HAP-1 (cell line): ENCODE data around the gene KCNAB3.

Experiments
- DNase-seq, 2 experiments: peaks; one replicate each; pipeline ENCODE4 v3.0.0-alpha.2; 2016 to 2020; ENCODE audit warnings: low spot score in 2 of 2
- H3K27me3 ChIP-seq: fragments of 250-450 bp; sonication (Bioruptor Pico); 2 replicates; pipeline ENCODE4 v1.5.1; 2020; ENCODE audit warnings: low read depth, mild to moderate bottlenecking, moderate library complexity
- H3K36me3 ChIP-seq: fragments of 250-450 bp; sonication (Bioruptor Pico); replicated peaks from 2 replicates; pipeline ENCODE4 v1.5.1; 2020; ENCODE audit warnings: mild to moderate bottlenecking
- H3K4me1 ChIP-seq: fragments of 250-450 bp; sonication (Bioruptor Pico); 2 replicates; pipeline ENCODE4 v1.5.1; 2020; ENCODE audit warnings: mild to moderate bottlenecking
- H3K4me3 ChIP-seq: fragments of 250-450 bp; sonication (Bioruptor Pico); 2 replicates; pipeline ENCODE4 v1.5.1; 2020; ENCODE audit warnings: mild to moderate bottlenecking, moderate library complexity
- H3K9me3 ChIP-seq: fragments of 250-450 bp; sonication (Bioruptor Pico); 2 replicates; pipeline ENCODE4 v1.5.1; 2020; ENCODE audit warnings: mild to moderate bottlenecking, moderate library complexity
- in situ Hi-C: fragments of 300-500 bp; cut with MboI; formaldehyde crosslinking; loops from 3 replicates; pipeline ENCODE4 v1.14.3; 2020; ENCODE audit warnings: low sequenced_read_pairs, inconsistent platforms, mixed read lengths

The KCNAB3 gene

DNA sequence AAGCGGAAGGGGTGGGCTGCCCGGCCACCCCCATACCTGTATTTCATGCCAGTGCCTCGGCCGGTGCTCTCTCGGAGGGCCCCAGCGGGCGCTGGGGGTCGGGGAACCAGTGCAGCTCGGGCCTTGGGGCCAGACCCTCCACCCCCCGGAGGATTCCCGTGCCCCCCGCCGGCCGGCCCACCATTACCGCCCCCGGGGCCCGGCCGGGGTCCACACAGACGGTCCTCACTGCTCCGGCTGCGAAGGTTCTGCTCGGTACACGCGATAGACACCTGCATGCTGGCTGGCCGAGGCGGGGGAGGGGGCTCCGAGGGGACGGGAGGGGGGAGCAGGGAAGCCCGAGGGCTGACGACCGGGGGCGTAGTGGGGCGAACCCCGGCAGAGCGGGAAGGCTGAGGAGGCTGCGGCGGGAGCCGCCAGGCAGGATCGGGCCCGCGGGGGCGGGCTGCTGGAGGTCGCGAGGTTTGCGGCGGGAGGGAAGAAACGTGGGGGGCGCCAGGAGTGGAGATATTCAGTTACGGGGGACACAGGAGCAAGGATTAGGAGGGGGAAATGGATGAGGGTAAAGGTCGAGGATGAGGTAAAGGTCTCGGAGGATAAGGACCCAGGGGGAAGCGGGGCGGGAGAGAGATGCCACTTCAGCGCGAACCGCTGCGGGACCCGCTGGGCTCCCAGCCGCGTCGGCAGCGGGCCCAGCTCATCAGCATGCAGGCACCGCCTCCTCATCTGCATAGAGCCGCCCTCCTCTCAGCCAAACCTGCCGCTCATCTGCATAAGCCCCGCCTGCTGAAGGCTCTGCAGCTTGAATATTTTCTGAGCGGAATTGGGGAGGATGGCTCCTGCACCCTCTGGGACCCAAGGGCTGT lies at the start of gene KCNAB3:
Gene KCNAB3, minus strand, starts transcription at position 699 of the 866 bp plus-strand sequence. Its CDS starts 421 bp downstream, at position 278.
- no peaks in the 10 kb centered on the region for H3K9me3 ChIP-seq
- peaks cover 10% of the 10 kb centered on the region for H3K36me3 ChIP-seq
- no peaks in the 10 kb centered on the region for H3K27me3 ChIP-seq
- in situ Hi-C loops: loop anchor here (5.0 kb wide), 1 partner anchor 58 kb away; no protein-coding TSS in a partner anchor
- DNase-seq: peak in 1 of 2 experiments; percentile 27
- no peak within 1 kb of the TSS for H3K4me3 ChIP-seq
- peaks cover 13% of the 10 kb centered on the region for H3K4me1 ChIP-seq

DNA sequence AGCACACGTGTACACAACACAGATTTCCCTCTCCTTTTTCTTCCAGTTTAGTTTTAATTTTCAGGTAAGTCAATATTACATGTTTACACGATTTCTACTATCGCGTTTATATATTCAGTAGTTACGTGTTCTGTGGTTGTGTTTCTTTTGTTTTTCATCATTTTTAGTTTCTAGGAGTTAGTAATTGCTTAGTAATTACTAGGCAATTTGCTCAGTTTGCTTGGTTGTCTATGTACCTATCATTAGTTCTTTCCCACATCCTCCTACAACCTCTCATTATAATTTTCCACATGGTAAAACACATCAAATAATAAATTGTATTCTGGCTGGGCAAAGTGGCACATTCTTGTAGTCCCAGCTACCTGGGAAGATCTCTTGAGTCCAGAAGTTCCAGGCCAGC lies 48.1 kb upstream of the KCNAB3 start:
- in situ Hi-C loops: no loop called here
- H3K4me3 ChIP-seq: no peak overlapping the region
- DNase-seq: no peak

GRCh38 chr17:7977039-7977438 lies 47.4 kb upstream of the KCNAB3 start:
- Histone ChIP-seq H3K4me1 (no peaks in the 10 kb centered on the region), H3K9me3 (peaks cover 7% of the 10 kb centered on the region; the same call in 1 of the 2 replicates), H3K4me3 (no peak overlapping the region), H3K27me3 (peaks cover under 1% of the 10 kb centered on the region; the same call in 1 of the 2 replicates), H3K36me3 (no peaks in the 10 kb centered on the region)
- in situ Hi-C loops: no loop called here
- no peak for DNase-seq

More for the DNA sequence above, 48.1 kb upstream of the KCNAB3 start:
- H3K4me1 ChIP-seq: no peaks in the 10 kb centered on the region
- H3K36me3 ChIP-seq: no peaks in the 10 kb centered on the region
- peaks cover 7% of the 10 kb centered on the region; the same call in 1 of the 2 replicates for H3K9me3 ChIP-seq
- peaks cover 5% of the 10 kb centered on the region; the same call in 1 of the 2 replicates for H3K27me3 ChIP-seq

- no peak overlapping the region for H3K4me3 ChIP-seq
- in situ Hi-C loops: no loop called here
- no peaks in the 10 kb centered on the region for H3K36me3 ChIP-seq
- H3K27me3 ChIP-seq: no peaks in the 10 kb centered on the region; the same call in 1 of the 2 replicates
- H3K9me3 ChIP-seq: peaks cover 7% of the 10 kb centered on the region; the same call in 1 of the 2 replicates
- no peak for DNase-seq
- H3K4me1 ChIP-seq: no peaks in the 10 kb centered on the region
Measured at GRCh38 chr17:7974638-7975131, 45.0 kb upstream of the KCNAB3 start.

DNA sequence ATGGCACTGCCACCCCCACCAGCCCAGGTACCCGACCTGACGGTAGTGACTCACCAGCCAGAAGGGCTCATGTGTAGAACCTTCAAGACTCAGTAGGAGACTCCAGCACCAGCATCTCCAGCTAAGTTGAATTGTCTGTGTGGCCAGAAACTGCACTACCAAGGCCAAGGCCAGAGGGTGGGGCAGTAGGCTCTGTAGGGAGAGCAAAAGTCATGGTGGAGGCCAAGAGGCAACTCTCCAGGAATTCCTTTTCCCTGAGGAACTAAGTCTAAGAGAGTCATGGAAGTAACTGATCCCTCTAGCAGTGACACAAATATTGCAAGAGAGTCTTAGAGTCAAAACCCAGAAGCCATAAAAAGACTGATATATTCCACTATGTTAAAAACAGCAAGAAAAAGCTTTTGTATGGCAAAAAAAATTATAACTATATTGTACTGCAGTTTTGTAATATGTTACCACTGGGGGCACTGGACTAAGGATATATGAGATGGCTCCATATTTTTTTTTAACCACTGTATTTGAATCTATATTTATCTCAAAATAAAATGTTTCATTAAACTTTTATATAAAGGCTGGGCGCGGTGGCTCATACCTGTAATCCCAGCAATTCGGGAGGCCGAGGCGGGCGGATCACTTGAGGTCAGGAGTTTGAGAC lies 42.6 kb upstream of the KCNAB3 start:
- Histone ChIP-seq H3K36me3 (no peaks in the 10 kb centered on the region), H3K27me3 (no peaks in the 10 kb centered on the region; the same call in 1 of the 2 replicates), H3K4me3 (no peak overlapping the region), H3K9me3 (peaks cover 7% of the 10 kb centered on the region; the same call in 1 of the 2 replicates), H3K4me1 (no peaks in the 10 kb centered on the region)
- DNase-seq: no peak
- in situ Hi-C loops: no loop called here

GRCh38 chr17:7971651-7972050 lies 42.0 kb upstream of the KCNAB3 start:
- Histone ChIP-seq H3K27me3 (no peaks in the 10 kb centered on the region; the same call in 1 of the 2 replicates), H3K4me3 (no peak overlapping the region), H3K9me3 (peaks cover 7% of the 10 kb centered on the region; the same call in 1 of the 2 replicates), H3K36me3 (no peaks in the 10 kb centered on the region), H3K4me1 (no peaks in the 10 kb centered on the region)
- DNase-seq: no peak
- in situ Hi-C loops: no loop called here

GRCh38 chr17:7969433-7969832 lies 39.8 kb upstream of the KCNAB3 start:
- no peaks in the 10 kb centered on the region; the same call in 1 of the 2 replicates for H3K27me3 ChIP-seq
- no peak for DNase-seq
- in situ Hi-C loops: no loop called here
- no peaks in the 10 kb centered on the region for H3K36me3 ChIP-seq
- H3K4me1 ChIP-seq: peaks cover 8% of the 10 kb centered on the region
- H3K4me3 ChIP-seq: no peak overlapping the region
- H3K9me3 ChIP-seq: no peaks in the 10 kb centered on the region; the same call in 1 of the 2 replicates

DNA sequence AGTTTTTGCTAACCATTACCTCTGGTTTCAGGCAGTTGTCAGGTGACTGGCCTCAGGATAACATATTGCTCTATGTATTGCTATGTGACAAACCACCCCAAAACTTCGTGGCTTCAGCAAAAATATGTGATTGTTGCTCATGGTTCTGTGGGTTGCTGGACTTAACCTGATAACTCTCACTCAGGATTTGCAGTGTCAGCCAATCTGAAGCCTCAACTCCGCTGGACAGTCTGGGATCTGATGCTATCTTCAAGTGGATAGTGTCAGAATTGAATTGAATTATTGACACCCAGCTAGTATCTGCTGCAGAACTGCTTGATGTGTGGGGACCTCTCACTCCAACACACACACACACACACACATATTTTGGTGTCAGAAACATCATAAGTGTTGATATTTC lies 38.1 kb upstream of the KCNAB3 start:
- H3K4me1 ChIP-seq: peaks cover 8% of the 10 kb centered on the region

DNA sequence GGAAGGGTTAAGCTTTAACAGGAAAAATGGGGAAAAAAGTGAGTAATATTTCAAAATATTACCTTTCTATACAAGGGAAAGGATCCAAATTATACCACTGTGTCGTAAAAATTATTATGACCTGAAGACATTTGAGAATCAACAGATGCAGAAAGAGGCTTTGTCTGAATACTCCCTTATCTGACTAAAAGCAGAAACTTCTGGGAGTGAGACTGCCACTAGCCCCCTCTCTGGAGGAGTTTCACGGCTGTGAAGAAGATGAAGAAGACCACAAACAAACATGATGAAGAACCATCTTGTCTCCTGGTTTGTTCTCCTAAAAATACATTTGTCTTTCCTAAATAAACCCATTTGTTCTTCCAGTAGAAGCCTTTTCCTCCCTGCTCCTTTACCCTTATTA lies 31.8 kb upstream of the KCNAB3 start:
- no peaks in the 10 kb centered on the region for H3K9me3 ChIP-seq
- no peaks in the 10 kb centered on the region for H3K36me3 ChIP-seq
- no peak for DNase-seq
- in situ Hi-C loops: no loop called here
- H3K4me1 ChIP-seq: peaks cover 14% of the 10 kb centered on the region
- H3K27me3 ChIP-seq: no peaks in the 10 kb centered on the region
- no peak overlapping the region for H3K4me3 ChIP-seq

More for the DNA sequence above, 38.1 kb upstream of the KCNAB3 start:
- in situ Hi-C loops: no loop called here
- Histone ChIP-seq H3K4me3 (no peak overlapping the region), H3K9me3 (no peaks in the 10 kb centered on the region), H3K27me3 (no peaks in the 10 kb centered on the region; the same call in 1 of the 2 replicates), H3K36me3 (no peaks in the 10 kb centered on the region)
- no peak for DNase-seq

- in situ Hi-C loops: no loop called here
- H3K9me3 ChIP-seq: no peaks in the 10 kb centered on the region
- H3K27me3 ChIP-seq: no peaks in the 10 kb centered on the region
- DNase-seq: no peak
- H3K4me1 ChIP-seq: peaks cover 6% of the 10 kb centered on the region
- no peaks in the 10 kb centered on the region for H3K36me3 ChIP-seq
- no peak overlapping the region for H3K4me3 ChIP-seq
Measured at GRCh38 chr17:7959503-7960253, 30.0 kb upstream of the KCNAB3 start.

GRCh38 chr17:7956228-7956965 lies 26.7 kb upstream of the KCNAB3 start:
- no peak for DNase-seq
- Histone ChIP-seq H3K9me3 (no peaks in the 10 kb centered on the region), H3K36me3 (no peaks in the 10 kb centered on the region), H3K27me3 (no peaks in the 10 kb centered on the region), H3K4me1 (no peaks in the 10 kb centered on the region), H3K4me3 (no peak overlapping the region)
- in situ Hi-C loops: no loop called here

GRCh38 chr17:7955414-7956227 lies 26.0 kb upstream of the KCNAB3 start:
- DNase-seq: no peak
- H3K27me3 ChIP-seq: no peaks in the 10 kb centered on the region
- H3K4me1 ChIP-seq: no peaks in the 10 kb centered on the region
- no peaks in the 10 kb centered on the region; the same call in 1 of the 2 replicates for H3K36me3 ChIP-seq
- H3K9me3 ChIP-seq: no peaks in the 10 kb centered on the region
- no peak overlapping the region for H3K4me3 ChIP-seq
- in situ Hi-C loops: no loop called here
